Stomach smooth muscle (tissue), 2 donors: ENCODE results near the gene ELF2.
"Not testable (repeated sequence)": the region's sequence is repeated elsewhere in the genome, so short reads cannot be mapped to it uniquely, and the experiment has no call there.

Experiments
- H3K27ac ChIP-seq: one replicate; pipeline ENCODE4 v1.7.0; 2013; ENCODE audit warnings: mild to moderate bottlenecking, low read length, inconsistent platforms
- H3K27me3 ChIP-seq, 2 donors: one replicate each; pipeline ENCODE4 v1.7.0; 2013; ENCODE audit warnings: low read length in 2 of 2; ENCODE audit not compliant: insufficient read depth in 2 of 2, control insufficient read depth in 1 of 2
- H3K36me3 ChIP-seq, 2 donors: one replicate each; pipeline ENCODE4 v1.7.0; 2013; ENCODE audit warnings: low read length in 2 of 2; ENCODE audit not compliant: control insufficient read depth in 2 of 2, insufficient read depth in 2 of 2
- H3K4me1 ChIP-seq: one replicate; pipeline ENCODE4 v1.7.0; 2013; ENCODE audit warnings: low read length; ENCODE audit not compliant: control insufficient read depth, insufficient read depth
- H3K4me3 ChIP-seq, 2 donors: one replicate each; pipeline ENCODE4 v1.7.0; 2013; ENCODE audit warnings: low read length in 2 of 2
- H3K9ac ChIP-seq, 2 donors: one replicate each; pipeline ENCODE4 v1.7.0; 2013; ENCODE audit warnings: low read length in 2 of 2, mild to moderate bottlenecking in 1 of 2
- H3K9me3 ChIP-seq, 2 donors: one replicate each; pipeline ENCODE4 v1.7.0; 2013; ENCODE audit warnings: low read length in 2 of 2; ENCODE audit not compliant: control insufficient read depth in 2 of 2
- donor health status: healthy.
- donor health status: Pancreatic carcinoma.

Gene ELF2

DNA sequence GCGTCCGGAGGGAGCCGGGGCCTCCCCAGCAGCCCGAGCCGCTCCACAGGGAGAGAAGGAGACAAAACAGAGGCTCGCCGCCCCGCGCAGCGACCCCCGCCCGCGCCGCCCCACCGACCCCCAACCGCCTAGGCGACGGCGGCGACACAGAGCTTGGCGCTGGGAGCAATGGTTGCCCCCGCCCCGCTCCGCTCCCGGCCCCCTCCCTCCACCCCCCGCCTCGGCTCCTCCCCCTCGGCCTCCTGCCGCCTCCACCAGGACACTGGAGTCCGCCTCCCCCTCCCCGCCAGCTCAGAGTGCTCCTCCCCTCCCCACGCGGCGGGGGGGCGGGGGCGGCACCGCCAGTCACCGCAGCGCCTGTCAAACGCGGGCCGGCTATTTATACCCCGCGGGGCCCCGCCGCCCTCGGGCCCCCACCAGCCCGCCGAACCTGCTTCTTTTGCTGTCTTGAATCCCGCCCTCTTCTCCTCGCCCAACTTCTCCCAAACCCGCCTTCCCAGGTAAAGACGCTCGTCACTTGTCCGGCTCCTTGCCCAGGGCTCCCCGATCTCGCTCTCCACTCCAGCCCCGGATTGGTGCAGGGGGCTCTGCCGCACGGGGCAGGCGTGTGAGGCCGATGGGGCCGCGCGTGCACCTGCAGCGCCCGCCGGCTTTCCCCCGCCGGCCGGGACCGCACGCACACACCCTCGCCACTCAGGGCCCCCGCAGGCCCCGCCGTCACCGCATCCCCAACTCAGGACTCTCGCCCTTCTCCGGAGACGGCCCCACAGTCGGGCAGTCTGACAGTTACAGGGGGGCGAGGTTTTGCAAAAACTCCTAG lies at the start of gene ELF2:
Gene ELF2, minus strand, starts transcription at position 170 of the 820 bp plus-strand sequence. CDS start 39,517 bp downstream, outside the sequence.
- no peaks in the 10 kb centered on the region for H3K27me3 ChIP-seq
- H3K9ac ChIP-seq: peak within 1 kb of the TSS; percentile 89 to 94
- H3K4me3 ChIP-seq: peak within 1 kb of the TSS; percentile 93 to 96
- peak within 1 kb of the TSS; percentile 99 for H3K27ac ChIP-seq
- no peaks in the 10 kb centered on the region for H3K36me3 ChIP-seq
- no peaks in the 10 kb centered on the region for H3K9me3 ChIP-seq
- peaks cover 8% of the 10 kb centered on the region for H3K4me1 ChIP-seq

DNA sequence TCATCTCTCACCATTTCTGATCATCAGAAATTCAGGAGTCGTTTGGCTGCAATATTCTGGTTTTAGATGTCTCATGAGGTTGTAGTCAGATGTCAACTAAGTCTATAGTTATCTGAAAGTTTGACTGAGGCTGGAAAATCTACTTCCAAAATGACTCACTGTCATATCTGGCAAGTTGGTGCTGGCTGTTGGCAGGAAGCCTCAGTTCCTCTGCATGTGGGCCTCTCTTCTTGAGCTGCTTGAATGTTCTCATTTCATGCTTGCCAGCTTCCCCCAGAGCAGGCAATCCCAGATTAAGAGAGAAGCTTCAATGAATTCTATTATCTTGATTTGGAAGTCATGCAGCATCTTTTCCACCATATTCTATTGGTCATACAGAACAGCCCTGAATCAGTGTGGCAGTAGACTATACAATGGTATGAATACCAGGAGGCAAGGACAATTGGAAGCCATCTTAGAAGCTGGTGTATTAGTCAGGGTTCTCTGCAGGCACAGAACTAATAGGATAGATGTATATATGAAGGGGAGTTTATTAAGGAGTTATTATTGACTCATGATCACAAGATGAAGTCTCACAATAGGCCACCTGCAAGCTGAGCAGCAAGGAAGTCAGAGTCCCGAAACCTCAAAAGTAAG lies 46.8 kb upstream of the ELF2 start:
- H3K36me3 ChIP-seq: no peaks in the 10 kb centered on the region

DNA sequence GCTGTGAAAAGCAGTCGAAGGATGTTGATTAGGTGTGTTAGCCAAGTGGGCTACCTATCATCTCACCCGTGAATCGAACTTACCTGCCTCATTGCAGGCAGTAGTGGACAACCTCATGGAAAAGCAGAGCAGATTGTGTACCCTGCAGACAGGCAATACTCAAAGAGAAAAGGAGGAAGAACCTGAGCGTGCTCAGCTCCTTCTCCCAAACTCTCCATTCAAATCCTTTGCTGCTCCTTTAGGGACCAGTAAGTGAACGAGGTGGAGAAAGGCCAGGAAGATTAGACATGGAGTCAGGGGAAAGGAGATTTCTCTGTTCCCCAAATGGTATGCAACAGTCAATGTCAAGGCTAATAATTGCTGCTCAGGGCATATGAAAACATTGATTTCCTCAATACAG lies 45.2 kb upstream of the ELF2 start:
- no peak overlapping the region for H3K4me3 ChIP-seq
- no peaks in the 10 kb centered on the region for H3K4me1 ChIP-seq
- H3K36me3 ChIP-seq: no peaks in the 10 kb centered on the region
- H3K9me3 ChIP-seq: no peaks in the 10 kb centered on the region
- H3K9ac ChIP-seq: no peak overlapping the region
- H3K27ac ChIP-seq: no peak overlapping the region
- no peaks in the 10 kb centered on the region for H3K27me3 ChIP-seq

More for the DNA sequence above, 46.8 kb upstream of the ELF2 start:
- Histone ChIP-seq H3K9ac (no peak overlapping the region), H3K4me3 (no peak overlapping the region), H3K27ac (no peak overlapping the region), H3K27me3 (no peaks in the 10 kb centered on the region), H3K9me3 (no peaks in the 10 kb centered on the region), H3K4me1 (no peaks in the 10 kb centered on the region)

DNA sequence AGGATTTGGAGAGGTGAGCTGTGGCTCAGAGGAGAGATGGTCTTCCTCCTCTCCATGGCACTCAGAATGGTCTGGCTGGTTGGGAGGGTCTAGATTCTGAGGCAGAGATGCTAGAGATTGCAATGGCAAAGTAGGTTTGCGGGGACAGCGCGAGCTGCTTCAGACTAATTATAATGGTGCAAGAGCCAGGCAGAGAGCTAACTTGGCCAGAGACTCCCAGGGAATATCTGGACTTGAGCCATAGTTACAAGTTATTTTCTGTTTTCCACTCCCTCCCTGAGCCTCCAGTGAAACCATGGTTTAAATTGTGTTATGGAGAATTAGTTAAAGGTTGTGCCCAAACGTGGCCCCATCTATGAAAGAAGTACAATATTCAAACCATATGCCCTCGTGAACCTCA lies 44.7 kb upstream of the ELF2 start:
- Histone ChIP-seq H3K4me3 (no peak overlapping the region), H3K9me3 (no peaks in the 10 kb centered on the region), H3K4me1 (no peaks in the 10 kb centered on the region), H3K27me3 (no peaks in the 10 kb centered on the region), H3K36me3 (no peaks in the 10 kb centered on the region), H3K27ac (no peak overlapping the region), H3K9ac (no peak overlapping the region)

DNA sequence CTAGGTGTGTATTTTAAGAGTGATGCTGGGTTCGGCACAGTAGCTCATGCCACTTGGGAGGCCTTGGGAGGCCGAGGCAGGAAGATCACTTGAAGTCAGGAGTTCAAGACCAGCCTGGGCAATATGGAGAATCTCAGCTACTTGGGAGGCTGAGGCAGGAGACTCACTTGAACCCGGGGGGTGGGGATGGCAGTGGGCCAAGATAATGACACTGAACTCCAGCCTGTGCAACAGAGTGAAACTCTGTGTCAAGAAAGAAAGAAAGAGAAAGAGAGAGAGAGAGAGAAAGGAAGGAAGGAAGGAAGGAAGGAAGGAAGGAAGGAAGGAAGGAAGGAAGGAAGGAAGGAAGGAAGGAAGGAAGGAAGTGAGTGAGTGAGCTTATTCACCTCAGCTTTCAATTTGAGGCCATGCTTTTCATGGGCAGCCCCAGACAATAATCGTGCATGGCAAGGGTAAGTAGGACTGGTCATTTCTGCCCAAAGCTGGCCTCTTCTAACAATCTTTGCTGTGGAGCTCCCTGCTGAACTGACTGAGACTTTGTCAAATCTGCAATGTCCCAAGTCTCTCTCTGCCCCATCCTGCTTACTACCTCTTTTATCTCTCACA lies 42.5 kb upstream of the ELF2 start:
- no peak overlapping the region for H3K4me3 ChIP-seq
- H3K9me3 ChIP-seq: no peaks in the 10 kb centered on the region
- no peak overlapping the region for H3K9ac ChIP-seq
- no peaks in the 10 kb centered on the region for H3K36me3 ChIP-seq
- H3K27me3 ChIP-seq: no peaks in the 10 kb centered on the region
- no peaks in the 10 kb centered on the region for H3K4me1 ChIP-seq
- no peak overlapping the region for H3K27ac ChIP-seq

DNA sequence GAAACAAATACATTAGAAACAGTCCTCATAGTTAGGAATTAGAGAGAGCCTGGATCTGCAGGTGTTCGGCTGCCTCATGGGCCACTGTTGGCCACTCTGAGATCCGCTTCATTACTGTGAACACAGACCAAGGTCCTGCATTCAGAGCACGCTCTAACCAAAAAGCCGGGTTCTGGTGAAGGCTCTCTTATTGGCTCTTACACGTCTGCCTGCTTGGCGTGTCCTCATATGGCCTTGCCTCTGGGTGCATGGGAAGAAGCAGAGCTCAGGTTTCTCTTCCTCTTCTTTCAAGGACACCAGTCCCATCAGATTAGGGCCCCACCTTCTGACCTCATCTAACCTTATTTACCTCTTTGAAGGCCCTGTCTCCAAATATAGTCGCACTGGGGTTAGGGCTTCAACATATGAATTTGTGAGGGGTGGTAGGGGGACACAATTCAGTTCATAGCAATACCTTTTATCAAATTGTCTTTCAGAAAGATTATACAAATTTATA lies 37.1 kb upstream of the ELF2 start:
- H3K27ac ChIP-seq: peak overlapping the region; percentile 6

DNA sequence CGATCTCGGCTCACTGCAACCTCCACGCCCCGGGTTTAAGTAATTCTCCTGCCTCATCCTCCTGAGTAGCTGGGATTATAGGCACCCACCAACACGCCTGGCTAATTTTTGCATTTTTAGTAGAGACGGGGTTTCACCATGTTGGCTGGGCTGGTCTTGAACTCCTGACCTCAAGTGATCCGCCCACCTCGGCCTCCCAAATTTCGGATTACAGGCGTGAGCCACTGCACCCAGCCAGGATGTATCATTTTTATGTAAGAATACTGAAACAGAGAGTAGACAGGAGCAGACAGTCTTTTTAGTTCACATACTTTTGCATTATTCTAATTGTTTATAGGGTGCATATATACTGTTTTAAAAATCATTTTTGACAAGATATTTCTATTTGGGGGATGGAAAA lies 36.6 kb upstream of the ELF2 start:
- H3K4me1 ChIP-seq, H3K27me3 ChIP-seq, H3K36me3 ChIP-seq, H3K4me3 ChIP-seq, H3K9me3 ChIP-seq, H3K27ac ChIP-seq, H3K9ac ChIP-seq: not testable (repeated sequence)

More for the DNA sequence above, 37.1 kb upstream of the ELF2 start:
- H3K27me3 ChIP-seq: no peaks in the 10 kb centered on the region
- H3K9ac ChIP-seq: no peak overlapping the region
- no peaks in the 10 kb centered on the region for H3K36me3 ChIP-seq
- H3K4me1 ChIP-seq: no peaks in the 10 kb centered on the region
- no peak overlapping the region for H3K4me3 ChIP-seq
- no peaks in the 10 kb centered on the region for H3K9me3 ChIP-seq

DNA sequence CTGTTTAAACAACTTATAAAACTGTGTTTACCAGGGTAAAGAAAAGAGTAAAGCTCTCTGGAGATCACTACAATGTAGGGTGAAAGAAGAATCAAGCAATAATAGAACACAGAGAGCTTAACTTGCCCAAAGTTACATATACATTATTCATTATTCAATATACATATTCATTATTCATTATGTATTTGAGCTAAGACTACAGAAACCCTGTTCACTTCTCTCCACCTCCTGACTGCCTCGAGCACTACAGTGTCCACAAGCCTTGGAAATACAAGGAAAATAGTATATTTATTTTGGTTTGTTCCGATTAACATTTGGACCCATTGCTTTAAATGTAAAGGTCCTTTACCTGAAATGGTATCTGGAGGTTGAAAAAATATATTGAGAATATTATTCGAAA lies 35.9 kb upstream of the ELF2 start:
- no peak overlapping the region for H3K4me3 ChIP-seq
- H3K36me3 ChIP-seq: no peaks in the 10 kb centered on the region
- H3K4me1 ChIP-seq: no peaks in the 10 kb centered on the region
- no peaks in the 10 kb centered on the region for H3K9me3 ChIP-seq
- H3K27ac ChIP-seq: no peak overlapping the region
- no peaks in the 10 kb centered on the region for H3K27me3 ChIP-seq
- H3K9ac ChIP-seq: no peak overlapping the region

DNA sequence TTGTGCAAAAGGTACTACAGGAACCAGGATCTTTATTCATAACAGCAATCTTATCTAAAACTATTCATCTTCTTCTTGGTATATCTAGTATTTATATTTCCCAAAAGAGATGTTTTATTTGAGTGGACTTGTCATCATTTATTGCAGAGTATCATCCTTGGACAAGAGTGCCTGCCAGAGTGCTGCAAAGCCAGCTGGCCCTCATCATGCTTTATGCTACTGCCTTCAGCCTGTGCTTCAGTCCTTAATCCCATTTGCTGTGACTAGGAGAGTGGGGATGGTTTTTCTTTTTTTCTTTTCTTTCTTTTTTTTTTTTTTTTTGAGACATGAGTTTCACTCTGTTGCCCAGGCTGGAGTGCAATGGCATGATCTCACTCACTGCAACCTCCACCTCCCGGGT lies 33.5 kb upstream of the ELF2 start:
- no peak overlapping the region for H3K4me3 ChIP-seq
- no peak overlapping the region for H3K9ac ChIP-seq
- no peaks in the 10 kb centered on the region for H3K9me3 ChIP-seq
- no peaks in the 10 kb centered on the region for H3K4me1 ChIP-seq
- no peaks in the 10 kb centered on the region for H3K27me3 ChIP-seq
- H3K27ac ChIP-seq: no peak overlapping the region
- H3K36me3 ChIP-seq: no peaks in the 10 kb centered on the region

DNA sequence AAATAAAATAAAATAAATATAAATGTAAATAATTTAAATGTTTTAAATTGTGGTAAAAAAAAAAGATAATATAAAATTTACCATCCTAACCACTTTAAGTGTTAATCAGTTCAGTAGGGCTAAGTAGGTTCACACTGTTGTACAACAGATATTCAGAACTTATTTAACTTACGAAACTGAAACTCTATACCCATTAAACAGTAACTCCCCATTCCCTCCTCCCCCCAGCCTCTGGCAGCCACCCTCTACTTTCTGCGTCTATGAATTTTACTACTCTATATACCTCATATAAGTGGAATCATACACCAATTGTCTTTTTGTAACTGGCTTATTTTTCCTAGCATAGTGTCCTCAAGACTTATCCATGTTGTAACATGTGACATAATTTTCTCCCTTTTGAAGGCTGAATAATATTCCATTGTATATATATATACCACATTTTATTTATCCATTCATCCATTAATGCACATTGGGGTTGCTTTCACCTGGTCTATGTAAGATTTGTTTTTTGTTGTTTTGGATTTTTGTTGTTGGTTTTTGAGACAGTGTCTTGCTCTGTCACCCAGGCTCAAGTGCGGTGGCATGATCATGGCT lies 32.5 kb upstream of the ELF2 start:
- H3K4me3 ChIP-seq: no peak overlapping the region
- H3K27ac ChIP-seq: no peak overlapping the region
- no peaks in the 10 kb centered on the region for H3K27me3 ChIP-seq
- H3K9ac ChIP-seq: no peak overlapping the region
- no peaks in the 10 kb centered on the region for H3K9me3 ChIP-seq
- no peaks in the 10 kb centered on the region for H3K36me3 ChIP-seq
- no peaks in the 10 kb centered on the region for H3K4me1 ChIP-seq
